Measurements from ENCODE around the gene TMEM167A. TPM values are rescaled to one million over a fixed set of nuclear protein-coding genes. Genes with fewer than 3 reads are reported as not detected.

The TMEM167A gene
- total RNA-seq, 1 experiment from 2014 or later: 137 TPM

DNA sequence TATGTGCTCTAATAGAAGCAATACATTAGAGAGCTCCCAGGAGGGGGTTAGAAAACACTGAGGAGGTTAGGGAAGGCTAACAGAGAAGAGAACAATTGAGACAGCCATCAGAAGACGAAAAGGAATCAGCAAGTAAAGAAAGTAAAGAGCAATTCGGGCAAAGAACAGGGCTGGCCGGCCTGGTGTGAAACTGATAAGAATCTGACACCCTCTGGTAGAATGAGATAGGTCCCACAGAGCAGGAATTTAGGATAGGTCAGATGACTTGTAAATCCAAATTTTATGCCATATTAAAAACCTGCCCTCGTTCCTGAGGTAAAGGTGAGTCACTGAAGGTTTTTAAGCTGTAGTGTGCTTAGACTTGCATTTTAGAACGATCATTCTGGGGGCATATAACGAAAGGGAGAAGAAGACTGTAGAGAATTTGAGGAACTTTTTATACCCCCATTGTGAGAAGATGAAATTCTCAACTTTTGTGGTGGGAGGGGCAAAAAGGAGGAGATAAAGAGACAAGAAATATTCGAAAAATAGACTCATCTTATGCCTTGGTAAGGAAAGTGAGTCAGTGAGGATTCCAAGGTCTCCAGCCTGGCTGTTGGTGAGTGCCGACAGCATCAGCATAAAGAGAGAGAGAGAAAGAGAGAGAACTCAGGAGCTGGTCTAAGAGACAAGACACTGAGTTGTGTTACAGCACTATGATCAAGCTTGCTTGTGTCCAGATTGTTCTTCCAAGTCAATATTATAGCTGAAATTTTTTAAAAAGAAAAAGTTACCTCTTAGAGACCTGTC is 51.3 kb downstream of the TMEM167A start:
- no peaks in the 10 kb centered on the region for H3K27me3 ChIP-seq
- no peak for DNase-seq
- no peaks in the 10 kb centered on the region for H3K36me3 ChIP-seq
- no peaks in the 10 kb centered on the region for H3K9me3 ChIP-seq
- no peak overlapping the region for H3K4me3 ChIP-seq

DNA sequence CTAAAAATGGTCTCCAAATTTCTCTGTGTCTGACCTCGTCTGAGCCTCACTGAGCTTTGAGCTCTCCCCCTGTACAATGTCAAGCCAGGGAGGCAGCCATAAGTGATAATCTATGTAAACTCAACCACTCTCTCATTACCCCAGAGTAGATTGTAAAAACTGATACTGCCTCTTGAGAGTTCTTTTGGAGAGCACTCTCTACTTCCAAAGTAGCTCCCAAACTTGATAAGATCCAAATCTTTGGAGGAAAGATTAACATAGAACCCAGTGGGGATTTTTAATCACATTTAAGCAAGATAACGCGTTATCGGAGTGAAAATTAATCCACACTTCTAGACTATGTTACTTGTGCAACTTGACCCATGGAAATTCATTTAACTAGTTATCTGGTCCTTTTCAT is 54.9 kb downstream of the TMEM167A start:
- no peak for DNase-seq
- Histone ChIP-seq H3K36me3 (no peaks in the 10 kb centered on the region), H3K9me3 (no peaks in the 10 kb centered on the region), H3K4me3 (no peak overlapping the region), H3K27me3 (no peaks in the 10 kb centered on the region)

DNA sequence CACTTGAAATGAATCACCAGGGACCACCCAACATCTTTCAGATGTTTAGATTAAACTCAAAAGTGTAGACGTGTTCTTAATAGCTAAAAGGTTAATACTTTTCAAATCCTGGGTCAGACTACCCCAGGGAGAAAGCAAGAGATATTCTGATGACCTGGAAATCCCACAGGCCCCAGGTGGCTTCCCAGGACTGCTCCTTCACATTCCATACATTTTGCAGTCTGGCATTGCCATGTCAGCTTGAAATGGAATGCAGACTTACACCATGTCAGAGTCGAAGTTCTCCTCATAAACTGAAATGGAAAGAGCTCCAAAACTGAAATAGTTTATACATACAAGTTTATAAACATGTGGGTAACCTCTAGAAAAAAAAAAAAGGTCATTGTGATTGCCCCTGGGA is 61.5 kb downstream of the TMEM167A start:
- no peak for DNase-seq
- H3K9me3 ChIP-seq: no peaks in the 10 kb centered on the region
- no peak overlapping the region for H3K4me3 ChIP-seq
- H3K27me3 ChIP-seq: no peaks in the 10 kb centered on the region
- H3K36me3 ChIP-seq: no peaks in the 10 kb centered on the region

DNA sequence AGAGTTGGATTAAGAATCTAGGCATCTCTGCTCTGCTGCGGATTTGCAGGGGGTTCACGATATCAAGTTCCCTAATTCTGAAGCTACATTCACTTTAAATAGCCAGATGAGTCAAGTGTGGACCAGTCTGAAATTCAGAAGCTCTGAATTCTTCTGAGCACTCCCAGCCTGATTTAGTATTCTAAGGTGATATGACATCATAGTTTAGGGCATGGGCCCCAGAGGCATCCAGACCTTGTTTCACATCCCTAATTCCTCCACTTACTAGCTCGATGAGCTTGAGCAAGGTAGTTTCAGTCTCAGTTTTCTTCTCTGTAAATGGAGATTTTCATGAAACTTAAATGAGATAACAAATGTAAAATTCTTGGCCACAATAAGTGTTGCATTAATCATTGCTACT is 65.2 kb downstream of the TMEM167A start:
- Histone ChIP-seq H3K4me3 (no peak overlapping the region), H3K36me3 (no peaks in the 10 kb centered on the region), H3K9me3 (no peaks in the 10 kb centered on the region), H3K27me3 (no peaks in the 10 kb centered on the region)
- no peak for DNase-seq

DNA sequence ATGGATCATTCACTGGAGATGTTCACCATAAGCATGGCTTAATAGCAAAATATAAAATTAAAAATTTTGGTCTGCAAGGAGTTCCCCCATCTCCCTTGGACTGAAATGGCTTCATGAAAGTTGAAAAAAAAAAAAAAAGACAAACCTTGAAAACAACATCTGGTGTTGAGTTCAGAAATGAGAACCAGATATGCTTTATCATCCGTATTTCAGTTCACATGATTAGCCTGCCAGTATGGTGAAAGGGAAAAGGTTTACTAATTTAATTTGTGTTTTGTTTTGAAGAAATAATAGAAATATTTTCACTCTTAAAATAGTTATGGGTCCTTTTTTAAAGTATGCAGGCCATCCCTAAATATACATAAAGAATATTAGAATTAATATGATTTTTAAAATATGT is 67.8 kb downstream of the TMEM167A start:
- H3K27me3 ChIP-seq: no peaks in the 10 kb centered on the region
- no peak for DNase-seq
- H3K4me3 ChIP-seq: no peak overlapping the region
- H3K36me3 ChIP-seq: no peaks in the 10 kb centered on the region
- no peaks in the 10 kb centered on the region for H3K9me3 ChIP-seq

DNA sequence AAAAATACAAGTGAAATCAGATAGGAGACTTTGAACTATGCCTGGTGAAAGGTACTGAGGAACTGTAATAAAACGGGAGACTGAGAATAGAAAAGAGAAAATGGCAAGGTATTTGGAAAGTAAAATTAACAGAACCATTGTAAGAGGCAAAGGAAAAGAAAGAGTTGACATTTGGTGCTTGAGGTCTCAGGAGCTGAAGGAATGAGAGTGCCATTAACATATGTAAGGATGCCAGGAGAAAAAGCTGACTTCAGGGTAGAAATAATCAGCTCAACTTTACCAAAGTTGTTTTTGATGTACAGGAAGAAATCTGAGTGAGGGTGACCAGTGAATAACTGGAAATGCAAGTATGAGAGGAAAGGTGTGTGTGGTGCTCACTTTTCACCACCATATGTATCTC is 69.4 kb downstream of the TMEM167A start:
- Histone ChIP-seq H3K27me3 (no peaks in the 10 kb centered on the region), H3K4me3 (no peak overlapping the region), H3K9me3 (no peaks in the 10 kb centered on the region), H3K36me3 (no peaks in the 10 kb centered on the region)
- DNase-seq: no peak

DNA sequence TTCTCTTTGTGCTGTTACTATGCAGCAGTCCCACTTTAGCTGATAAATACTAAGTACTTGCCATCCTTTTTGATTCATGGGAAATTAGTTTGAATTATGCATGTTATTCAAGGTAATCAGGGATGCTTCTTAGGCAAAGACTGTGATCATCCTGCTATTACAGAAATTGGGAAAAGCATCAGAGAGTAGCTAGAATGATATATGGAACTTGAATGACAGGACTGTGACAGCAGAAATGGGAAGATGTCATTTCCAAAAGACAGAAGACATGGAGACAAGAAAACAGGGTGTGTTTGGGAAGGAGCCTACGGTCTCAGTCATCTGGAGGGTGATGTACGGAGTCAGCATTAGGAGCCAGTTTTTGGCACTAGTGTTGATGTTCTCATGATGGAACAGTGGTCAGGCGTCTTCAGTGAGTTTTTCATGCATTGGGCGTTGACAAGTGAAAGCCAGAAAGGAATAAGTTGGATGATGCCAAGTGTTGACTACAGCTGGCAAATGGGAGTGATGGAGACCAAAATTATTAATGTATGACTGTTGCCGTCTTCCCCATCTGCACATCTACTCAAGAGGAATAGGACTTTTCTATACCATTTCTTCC is 70.4 kb downstream of the TMEM167A start:
- no peak for DNase-seq
- Histone ChIP-seq H3K4me3 (no peak overlapping the region), H3K9me3 (no peaks in the 10 kb centered on the region), H3K36me3 (no peaks in the 10 kb centered on the region), H3K27me3 (no peaks in the 10 kb centered on the region)

DNA sequence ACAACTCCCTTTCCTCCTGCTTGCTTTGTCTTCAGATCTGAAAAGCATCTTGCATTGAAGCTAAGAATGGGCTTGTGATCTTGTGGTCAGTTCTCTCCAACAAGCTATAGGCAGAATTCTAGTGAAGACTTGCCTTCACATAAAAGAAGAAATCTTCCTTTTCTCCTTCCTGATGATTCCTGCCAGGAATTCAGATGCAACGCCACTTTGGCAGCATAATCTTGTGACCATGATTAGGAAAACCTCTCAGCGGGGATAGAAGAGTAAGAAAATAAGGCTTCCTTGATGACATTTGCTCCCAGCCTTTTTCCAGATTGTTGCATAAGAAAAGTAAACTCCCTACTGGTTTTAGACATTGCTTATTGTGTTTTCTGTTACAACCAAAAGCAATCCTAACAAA is 73.4 kb downstream of the TMEM167A start:
- DNase-seq: no peak
- no peaks in the 10 kb centered on the region for H3K27me3 ChIP-seq
- no peaks in the 10 kb centered on the region for H3K9me3 ChIP-seq
- no peak overlapping the region for H3K4me3 ChIP-seq
- no peaks in the 10 kb centered on the region for H3K36me3 ChIP-seq

Other genes starting within 250 kb of the TMEM167A start
- gene XRCC4, start 153 bp upstream of the TMEM167A start, total RNA-seq (2014; rRNA removed; shearing (Covaris generic); ENCODE audit: low replicate concordance): 17.3 and 23.5 TPM in 2 replicates

Measured in MG63 (cell line).